ENCODE data around the gene CORO2A. TPM values are rescaled to one million over a fixed set of nuclear protein-coding genes. Genes with fewer than 3 reads are reported as not detected.

CORO2A gene
- total RNA-seq, 4 donors from 2014 or later, result 1.1 to 3.5 (median 2.1) TPM

- DNase-seq, result no peak
- intact Hi-C loops (cut with DNase I), result no loop called here
- Histone ChIP-seq H3K27ac (no peak overlapping the region), H3K36me3 (no peaks in the 10 kb centered on the region), H3K9me3 (no peaks in the 10 kb centered on the region), H3K4me1 (peaks cover 6 to 16% of the 10 kb centered on the region in 2 donors), H3K4me3 (replicated peaks in 1 of 3) (no peak overlapping the region), H3K27me3 (no peaks in the 10 kb centered on the region)
- 84 to 92% methylated on average over 6 to 7 of the region's 7 CpGs for WGBS, 2 donors
- TF ChIP-seq POLR2A (IDR thresholded peaks at IDR 0.05) (no peak), CTCF (IDR thresholded peaks at IDR 0.05) (no peak)
Measured at GRCh38 chr9:98105006-98105405, 87.4 kb downstream of the CORO2A start.

DNA sequence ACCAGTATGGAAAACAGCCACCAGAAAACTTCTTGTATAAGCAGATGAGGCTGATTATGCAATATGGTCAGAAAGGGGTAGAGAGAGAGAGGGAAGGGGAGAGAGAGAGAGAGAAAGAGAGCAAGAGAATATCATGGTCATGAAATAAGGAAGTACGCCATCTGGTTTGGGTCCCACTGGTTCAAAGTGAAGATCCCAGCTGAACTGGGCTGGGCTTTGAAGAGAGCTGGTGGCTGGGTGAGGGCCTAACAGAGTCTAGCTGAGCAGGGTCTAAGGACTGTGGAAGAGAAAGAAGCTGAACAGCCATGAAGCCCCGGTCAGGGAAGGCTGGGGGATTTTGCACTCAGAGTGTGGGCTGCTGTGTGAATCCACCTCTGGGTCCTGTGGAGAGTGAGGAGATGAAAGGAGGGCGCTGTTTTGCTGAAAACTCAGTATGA lies 88.0 kb downstream of the CORO2A start:
- TF ChIP-seq CTCF (IDR thresholded peaks at IDR 0.05) (no peak), POLR2A (IDR thresholded peaks at IDR 0.05) (no peak)
- Histone ChIP-seq H3K4me3 (replicated peaks in 1 of 3) (no peak overlapping the region), H3K27ac (no peak overlapping the region), H3K9me3 (no peaks in the 10 kb centered on the region), H3K4me1 (peaks cover 6 to 22% of the 10 kb centered on the region in 2 donors), H3K36me3 (no peaks in the 10 kb centered on the region), H3K27me3 (no peaks in the 10 kb centered on the region)
- intact Hi-C loops (cut with DNase I), result no loop called here
- no peak for DNase-seq
- WGBS, 2 donors, result 85 to 88% methylated on average over 3 of the region's 3 CpGs

DNA sequence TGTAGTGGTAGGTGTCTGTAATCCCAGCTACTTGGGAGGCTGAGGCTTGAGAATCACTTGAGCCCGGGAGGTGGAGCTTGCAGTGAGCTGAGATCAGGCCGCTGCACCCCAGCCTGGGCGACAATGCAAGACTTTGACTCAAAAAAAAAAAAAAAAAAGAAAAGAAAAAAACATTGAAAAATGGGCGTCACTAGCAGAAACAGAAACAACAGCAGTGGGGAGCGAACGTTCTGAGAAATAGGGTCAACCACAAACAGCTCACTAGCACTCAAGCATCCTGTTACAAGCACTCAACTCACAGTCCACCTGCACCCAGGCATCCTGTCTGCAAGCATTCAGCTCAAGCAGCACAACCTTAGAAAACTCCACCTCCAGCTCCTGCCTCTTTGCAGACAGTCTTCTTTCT lies 90.6 kb downstream of the CORO2A start:
- Histone ChIP-seq H3K27me3 (no peaks in the 10 kb centered on the region), H3K27ac (peak overlapping the region in 1 of 3 donors; percentile 1), H3K4me3 (replicated peaks in 1 of 3) (no peak overlapping the region), H3K36me3 (no peaks in the 10 kb centered on the region), H3K9me3 (no peaks in the 10 kb centered on the region), H3K4me1 (peaks cover 6 to 27% of the 10 kb centered on the region in 2 donors)
- intact Hi-C loops (cut with DNase I), result no loop called here
- TF ChIP-seq POLR2A (IDR thresholded peaks at IDR 0.05), result peak in 1 of 2 donors; percentile 17
- TF ChIP-seq CTCF (IDR thresholded peaks at IDR 0.05), result no peak
- peak; percentile 84 to 87 for DNase-seq
- WGBS, 2 donors, result 19 to 29% methylated on average over 6 of the region's 6 CpGs

GRCh38 chr9:98101416-98101815 lies 91.0 kb downstream of the CORO2A start:
- DNase-seq, result no peak
- no peaks in the 10 kb centered on the region for H3K27me3 ChIP-seq
- no peak overlapping the region for H3K4me3 ChIP-seq (replicated peaks in 1 of 3)
- H3K36me3 ChIP-seq, result no peaks in the 10 kb centered on the region
- H3K9me3 ChIP-seq, result no peaks in the 10 kb centered on the region
- 76 to 81% methylated on average over 7 of the region's 7 CpGs for WGBS, 2 donors
- peaks cover 6 to 27% of the 10 kb centered on the region in 2 donors for H3K4me1 ChIP-seq
- intact Hi-C loops (cut with DNase I), result no loop called here
- peak overlapping the region in 2 of 3 donors; percentile 1 to 57 for H3K27ac ChIP-seq
- TF ChIP-seq POLR2A (IDR thresholded peaks at IDR 0.05), result no peak
- no peak for TF ChIP-seq CTCF (IDR thresholded peaks at IDR 0.05)

DNA sequence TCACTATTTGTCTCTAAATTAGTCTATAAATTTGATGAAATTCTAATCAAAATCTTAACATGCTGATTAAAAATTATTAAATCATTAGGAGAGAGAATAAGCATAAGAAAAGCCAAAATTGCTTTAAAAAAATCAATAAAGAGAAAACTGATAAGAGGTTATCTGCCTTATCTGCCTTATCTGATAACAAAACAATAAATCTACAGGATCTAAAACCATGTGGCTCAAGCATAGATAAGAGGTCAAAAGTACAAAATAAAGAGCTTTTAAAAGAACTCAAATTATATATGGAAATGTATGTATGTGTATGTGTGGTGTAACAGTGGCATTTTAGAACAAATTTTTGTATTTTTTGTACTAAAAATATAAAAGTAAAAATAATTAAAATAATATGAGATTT lies 92.0 kb downstream of the CORO2A start:
- H3K27ac ChIP-seq, result peak overlapping the region in 2 of 3 donors; percentile 51 to 52
- H3K9me3 ChIP-seq, result no peaks in the 10 kb centered on the region
- no peak for DNase-seq
- intact Hi-C loops (cut with DNase I), result no loop called here
- H3K36me3 ChIP-seq, result no peaks in the 10 kb centered on the region
- H3K4me1 ChIP-seq, result peaks cover 6 to 27% of the 10 kb centered on the region in 2 donors
- no peak overlapping the region for H3K4me3 ChIP-seq (replicated peaks in 1 of 3)
- H3K27me3 ChIP-seq, result no peaks in the 10 kb centered on the region
- no peak for TF ChIP-seq POLR2A (IDR thresholded peaks at IDR 0.05)
- TF ChIP-seq CTCF (IDR thresholded peaks at IDR 0.05), result no peak
